ENCODE results near the gene PKDCC. TPM values are rescaled to one million over a fixed set of nuclear protein-coding genes. Genes with fewer than 3 reads are reported as not detected.

Gene PKDCC
- 13.4 TPM for total RNA-seq

GRCh38 chr2:42047488-42048298, at the start of gene PKDCC:
Gene PKDCC, plus strand, starts transcription at chr2:42048021. Its CDS starts 179 bp downstream, at chr2:42048200.

Other genes with a start within 250 kb of the PKDCC start
- 42.2 TPM for gene EML4, start 121.3 kb downstream of the PKDCC start, total RNA-seq

All from diencephalon (tissue), 1 donor.